Mammary epithelial cell (primary cell): ENCODE results near the gene MDH2.
"Not testable (repeated sequence)": the region's sequence is repeated elsewhere in the genome, so short reads cannot be mapped to it uniquely, and the experiment has no call there.

Experiments
- EZH2 ChIP-seq: IDR thresholded peaks from 2 replicates; pipeline ENCODE4 v1.6.1; 2012; ENCODE audit warnings: low read length, inconsistent platforms, borderline replicate concordance
- TF ChIP-seq, protein P1 (sequence below), 2 donors: IDR thresholded peaks in 1 of 2; conservative IDR thresholded peaks in 1 of 2; 2 replicates each; pipeline ENCODE4 v1.5.1; 2011 to 2012; ENCODE audit warnings: inconsistent platforms in 2 of 2, low read length in 2 of 2, mild to moderate bottlenecking in 2 of 2, control low read depth in 1 of 2, low read depth in 1 of 2; ENCODE audit not compliant: insufficient read depth in 1 of 2; ENCODE audit errors: extremely low read depth in 1 of 2

DNA sequence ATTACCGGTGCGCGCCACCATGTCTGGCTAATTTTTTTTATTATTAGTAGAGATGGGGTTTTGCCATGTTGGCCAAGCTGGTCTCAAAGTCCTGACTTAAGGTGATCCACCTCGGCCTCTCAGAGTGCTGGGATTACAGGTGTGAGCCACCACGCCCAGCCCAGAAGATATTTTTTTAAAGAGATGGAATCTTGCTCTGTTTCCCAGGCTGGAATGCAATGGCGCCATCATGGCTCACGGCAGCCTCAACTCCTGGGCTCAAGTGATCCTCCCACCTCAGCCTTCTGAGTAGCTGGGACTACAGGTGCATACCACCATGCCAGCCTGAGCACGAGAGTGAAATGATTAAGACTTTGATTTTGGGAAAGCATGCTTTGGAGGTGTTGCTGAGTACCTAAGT lies 4.8 kb downstream of the MDH2 start:
- TF ChIP-seq, protein P1, sequence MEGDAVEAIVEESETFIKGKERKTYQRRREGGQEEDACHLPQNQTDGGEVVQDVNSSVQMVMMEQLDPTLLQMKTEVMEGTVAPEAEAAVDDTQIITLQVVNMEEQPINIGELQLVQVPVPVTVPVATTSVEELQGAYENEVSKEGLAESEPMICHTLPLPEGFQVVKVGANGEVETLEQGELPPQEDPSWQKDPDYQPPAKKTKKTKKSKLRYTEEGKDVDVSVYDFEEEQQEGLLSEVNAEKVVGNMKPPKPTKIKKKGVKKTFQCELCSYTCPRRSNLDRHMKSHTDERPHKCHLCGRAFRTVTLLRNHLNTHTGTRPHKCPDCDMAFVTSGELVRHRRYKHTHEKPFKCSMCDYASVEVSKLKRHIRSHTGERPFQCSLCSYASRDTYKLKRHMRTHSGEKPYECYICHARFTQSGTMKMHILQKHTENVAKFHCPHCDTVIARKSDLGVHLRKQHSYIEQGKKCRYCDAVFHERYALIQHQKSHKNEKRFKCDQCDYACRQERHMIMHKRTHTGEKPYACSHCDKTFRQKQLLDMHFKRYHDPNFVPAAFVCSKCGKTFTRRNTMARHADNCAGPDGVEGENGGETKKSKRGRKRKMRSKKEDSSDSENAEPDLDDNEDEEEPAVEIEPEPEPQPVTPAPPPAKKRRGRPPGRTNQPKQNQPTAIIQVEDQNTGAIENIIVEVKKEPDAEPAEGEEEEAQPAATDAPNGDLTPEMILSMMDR (conservative IDR thresholded peaks at IDR 0.05 in 1 of 2, IDR thresholded peaks at IDR 0.05 in 1 of 2; ENCODE audit: extremely low read depth in 1 of 2, insufficient read depth in 1 of 2, low read depth in 1 of 2, low read length in 2 of 2): not testable (repeated sequence)
- TF ChIP-seq EZH2: not testable (repeated sequence)
